ENCODE measurements around the gene RASGEF1B. TPM values are rescaled to one million over a fixed set of nuclear protein-coding genes. Genes with fewer than 3 reads are reported as not detected.

The RASGEF1B gene
- total RNA-seq, 2 donors from 2014 or later, result 7.8 to 24.5 TPM

DNA sequence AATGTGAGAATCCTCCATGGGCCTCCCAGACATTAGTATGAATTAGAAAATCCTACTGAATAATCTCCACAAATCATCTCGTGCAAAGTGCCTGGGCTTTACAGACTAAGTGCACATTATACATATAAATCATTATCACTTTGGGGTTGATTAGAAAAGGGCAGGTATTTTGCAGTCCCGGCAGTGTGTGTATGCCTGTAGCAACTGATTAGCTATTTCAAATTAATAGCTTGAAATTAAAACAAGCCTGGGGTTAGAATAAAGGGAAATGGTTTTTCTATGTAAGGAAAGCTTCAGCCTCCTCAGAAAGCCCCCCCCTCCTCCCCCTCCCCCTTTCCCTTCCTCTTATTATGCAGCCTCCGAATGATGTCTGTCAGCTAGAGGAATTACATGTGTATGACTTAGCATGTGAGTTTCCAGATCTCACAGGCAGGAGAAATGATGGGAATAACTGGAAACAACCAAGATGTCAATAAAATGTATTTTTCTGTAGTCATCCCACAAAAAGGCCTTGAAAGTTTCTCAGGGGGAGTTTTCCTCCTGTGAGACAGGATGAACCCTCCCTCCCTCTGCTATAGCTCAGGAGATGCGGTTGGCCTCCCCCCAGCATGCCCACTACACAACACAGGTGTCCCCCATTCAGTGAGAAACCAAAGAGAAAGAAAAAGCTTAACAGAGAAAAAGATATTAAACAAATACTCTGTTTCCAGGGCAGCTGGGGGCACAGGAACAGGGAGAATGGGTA lies 41.2 kb upstream of the RASGEF1B start:
- intact Hi-C loops (cut with DNase I), result no loop called here
- Histone ChIP-seq H3K27ac (no peak overlapping the region), H3K4me1 (no peaks in the 10 kb centered on the region), H3K9me3 (no peaks in the 10 kb centered on the region), H3K9ac (ENCODE audit: low read depth in 2 of 2, low read length in 2 of 2) (no peak overlapping the region), H3K27me3 (no peaks in the 10 kb centered on the region), H3K36me3 (no peaks in the 10 kb centered on the region), H3K4me3 (no peak overlapping the region)
- no peak for DNase-seq
- TF ChIP-seq, protein P1, sequence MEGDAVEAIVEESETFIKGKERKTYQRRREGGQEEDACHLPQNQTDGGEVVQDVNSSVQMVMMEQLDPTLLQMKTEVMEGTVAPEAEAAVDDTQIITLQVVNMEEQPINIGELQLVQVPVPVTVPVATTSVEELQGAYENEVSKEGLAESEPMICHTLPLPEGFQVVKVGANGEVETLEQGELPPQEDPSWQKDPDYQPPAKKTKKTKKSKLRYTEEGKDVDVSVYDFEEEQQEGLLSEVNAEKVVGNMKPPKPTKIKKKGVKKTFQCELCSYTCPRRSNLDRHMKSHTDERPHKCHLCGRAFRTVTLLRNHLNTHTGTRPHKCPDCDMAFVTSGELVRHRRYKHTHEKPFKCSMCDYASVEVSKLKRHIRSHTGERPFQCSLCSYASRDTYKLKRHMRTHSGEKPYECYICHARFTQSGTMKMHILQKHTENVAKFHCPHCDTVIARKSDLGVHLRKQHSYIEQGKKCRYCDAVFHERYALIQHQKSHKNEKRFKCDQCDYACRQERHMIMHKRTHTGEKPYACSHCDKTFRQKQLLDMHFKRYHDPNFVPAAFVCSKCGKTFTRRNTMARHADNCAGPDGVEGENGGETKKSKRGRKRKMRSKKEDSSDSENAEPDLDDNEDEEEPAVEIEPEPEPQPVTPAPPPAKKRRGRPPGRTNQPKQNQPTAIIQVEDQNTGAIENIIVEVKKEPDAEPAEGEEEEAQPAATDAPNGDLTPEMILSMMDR (IDR thresholded peaks at IDR 0.05), result no peak

DNA sequence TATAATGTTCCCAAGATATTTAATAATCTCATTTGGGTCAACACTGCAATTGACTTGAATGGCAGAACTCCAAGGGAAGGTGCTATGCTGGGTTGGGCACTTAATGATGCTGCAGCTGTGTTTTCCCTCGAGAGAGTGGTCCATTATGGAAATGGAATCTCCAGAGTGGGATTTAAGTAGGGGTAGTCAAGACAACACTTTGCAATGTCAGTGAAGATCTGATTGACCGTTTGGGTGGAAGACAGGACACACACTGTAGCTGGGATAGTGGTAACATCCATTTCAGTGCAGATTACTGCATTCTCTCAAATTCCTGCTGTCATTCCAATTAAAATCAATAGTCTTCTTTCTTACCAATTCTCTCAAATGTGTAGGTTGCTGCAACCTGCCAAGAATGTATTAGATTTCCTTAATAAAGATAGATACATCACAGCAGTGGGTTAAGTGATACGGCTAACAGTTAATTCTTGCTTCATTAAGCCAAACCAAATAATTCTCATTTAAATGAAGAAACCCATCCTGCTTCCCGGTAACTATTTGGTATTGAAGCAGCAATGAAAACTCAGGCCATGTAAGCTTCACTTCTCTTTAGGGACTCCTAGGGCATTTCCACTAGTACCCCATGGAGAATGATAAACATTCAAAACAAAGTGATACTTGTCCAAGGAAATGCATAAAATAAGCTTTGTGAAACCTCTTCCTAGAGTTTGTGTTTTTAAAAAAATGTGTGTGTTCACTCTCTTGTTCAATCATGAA lies 40.5 kb upstream of the RASGEF1B start:
- DNase-seq, result no peak
- H3K9me3 ChIP-seq, result no peaks in the 10 kb centered on the region
- no peak overlapping the region for H3K4me3 ChIP-seq
- H3K27ac ChIP-seq, result no peak overlapping the region
- H3K4me1 ChIP-seq, result no peaks in the 10 kb centered on the region
- intact Hi-C loops (cut with DNase I), result no loop called here
- H3K9ac ChIP-seq (ENCODE audit: low read depth in 2 of 2, low read length in 2 of 2), result no peak overlapping the region
- H3K36me3 ChIP-seq, result no peaks in the 10 kb centered on the region
- H3K27me3 ChIP-seq, result no peaks in the 10 kb centered on the region
- TF ChIP-seq, protein P1 (IDR thresholded peaks at IDR 0.05), result no peak

DNA sequence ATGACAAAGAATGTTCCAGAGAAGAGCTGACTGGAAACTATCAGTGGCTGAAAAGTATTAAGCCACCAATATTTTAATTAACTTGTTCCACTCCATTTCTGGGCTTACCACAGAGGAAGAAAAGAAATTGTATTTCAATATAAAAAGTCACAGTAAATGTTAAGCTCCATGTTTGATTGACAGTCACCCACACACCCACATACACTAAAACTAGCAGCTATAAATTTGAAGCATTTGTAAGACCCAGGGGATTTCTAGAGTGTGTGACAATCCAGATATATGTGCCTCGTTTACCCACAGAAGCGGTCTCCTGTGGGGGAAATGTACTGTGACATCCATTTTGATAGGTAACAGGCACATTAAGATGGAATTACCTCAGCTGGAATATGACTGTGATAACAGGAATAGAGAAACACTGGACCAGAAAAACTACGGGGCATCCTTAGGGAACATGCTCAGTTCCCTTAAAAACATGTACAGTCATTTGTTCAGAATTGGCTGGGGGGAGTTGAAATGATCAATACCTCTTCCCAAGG lies 39.0 kb upstream of the RASGEF1B start:
- H3K27me3 ChIP-seq, result no peaks in the 10 kb centered on the region
- TF ChIP-seq, protein P1 (IDR thresholded peaks at IDR 0.05), result no peak
- H3K9ac ChIP-seq (ENCODE audit: low read depth in 2 of 2, low read length in 2 of 2), result no peak overlapping the region
- no peak overlapping the region for H3K27ac ChIP-seq
- H3K36me3 ChIP-seq, result no peaks in the 10 kb centered on the region
- intact Hi-C loops (cut with DNase I), result no loop called here
- H3K4me1 ChIP-seq, result no peaks in the 10 kb centered on the region
- H3K9me3 ChIP-seq, result no peaks in the 10 kb centered on the region
- DNase-seq, result no peak
- H3K4me3 ChIP-seq, result no peak overlapping the region

DNA sequence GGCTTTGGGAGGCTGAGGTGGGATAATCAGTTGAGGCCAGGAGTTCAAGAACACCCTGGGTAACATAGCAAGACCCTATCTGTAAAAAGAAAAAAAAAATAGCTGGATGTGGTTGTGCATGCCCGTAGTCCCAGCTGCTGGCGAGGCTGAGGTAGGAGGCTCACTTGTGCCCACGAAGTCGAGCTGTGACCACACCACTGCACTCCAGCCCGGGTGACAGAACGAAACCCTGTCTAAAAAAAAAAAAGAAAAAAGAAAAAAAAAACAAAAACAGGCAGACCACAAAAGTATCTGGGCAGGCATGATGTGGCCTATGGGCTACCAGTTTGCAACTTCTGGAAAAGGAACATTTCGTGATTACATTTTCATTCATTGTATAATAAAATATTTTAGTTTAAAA lies 38.1 kb upstream of the RASGEF1B start:
- TF ChIP-seq, protein P1 (IDR thresholded peaks at IDR 0.05), result no peak
- Histone ChIP-seq H3K9ac (ENCODE audit: low read depth in 2 of 2, low read length in 2 of 2) (no peak overlapping the region), H3K36me3 (no peaks in the 10 kb centered on the region), H3K4me1 (no peaks in the 10 kb centered on the region), H3K27ac (no peak overlapping the region), H3K9me3 (no peaks in the 10 kb centered on the region), H3K4me3 (no peak overlapping the region), H3K27me3 (no peaks in the 10 kb centered on the region)
- no peak for DNase-seq
- intact Hi-C loops (cut with DNase I), result no loop called here

DNA sequence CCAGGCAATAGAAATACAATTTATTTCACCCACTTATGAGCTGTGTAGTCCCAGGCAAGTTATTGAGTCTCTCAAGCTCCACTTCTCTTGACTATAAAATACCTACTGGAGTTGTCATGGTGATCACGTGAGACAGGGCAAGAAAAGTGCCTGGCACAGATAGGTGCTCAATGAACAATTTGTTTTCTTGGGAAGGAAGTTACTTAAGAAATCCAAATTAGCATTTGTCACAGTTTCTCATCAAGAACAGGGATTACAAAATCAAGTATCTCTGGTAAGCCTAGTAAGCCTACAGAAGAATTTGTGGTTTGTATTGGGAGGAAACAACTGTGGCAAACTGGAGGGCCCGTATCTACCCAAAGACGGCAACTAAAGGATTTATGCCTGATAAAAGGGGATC lies 37.5 kb upstream of the RASGEF1B start:
- Histone ChIP-seq H3K4me3 (no peak overlapping the region), H3K4me1 (no peaks in the 10 kb centered on the region), H3K9ac (ENCODE audit: low read depth in 2 of 2, low read length in 2 of 2) (no peak overlapping the region), H3K27ac (no peak overlapping the region), H3K27me3 (no peaks in the 10 kb centered on the region), H3K36me3 (no peaks in the 10 kb centered on the region), H3K9me3 (no peaks in the 10 kb centered on the region)
- TF ChIP-seq, protein P1 (IDR thresholded peaks at IDR 0.05), result no peak
- no peak for DNase-seq
- intact Hi-C loops (cut with DNase I), result no loop called here
